Activated B cell treated with CpG ODN at 0.5 μM for 24 hours (primary cell): ENCODE measurements around the gene SH3RF2. TPM values are rescaled to one million over a fixed set of nuclear protein-coding genes. Genes with fewer than 3 reads are reported as not detected.

Experiments used
- ATAC-seq: fragments of 200-7000 bp; cut with Tn5 transposase; one replicate; pipeline ENCODE4 v1.10.0; 2021; ENCODE audit warnings: low read depth, mild to moderate bottlenecking, moderate library complexity
- CTCF ChIA-PET: fragments of 350-600 bp; sonication (Branson Sonifier 250); formaldehyde crosslinking; loops from one replicate; lab custom pipeline; 2021; ENCODE audit warnings: antibody characterized with exemption; lab: Charles Lee
- POLR2A ChIA-PET: fragments of 350-600 bp; sonication (Branson Sonifier 250); formaldehyde crosslinking; loops from one replicate; lab custom pipeline; 2021; ENCODE audit warnings: antibody characterized with exemption; lab: Charles Lee
- DNase-seq: peaks from one replicate; pipeline ENCODE4 v3.0.0; 2022
- H3K27ac Mint-ChIP-seq: one replicate; pipeline ENCODE4 v1.8.0; 2020; ENCODE audit warnings: mixed read lengths
- H3K27me3 Mint-ChIP-seq: one replicate; pipeline ENCODE4 v1.8.0; 2021; ENCODE audit warnings: mixed read lengths
- H3K36me3 Mint-ChIP-seq: one replicate; pipeline ENCODE4 v1.8.0; 2021; ENCODE audit warnings: low read depth, mixed read lengths
- H3K4me1 Mint-ChIP-seq: one replicate; pipeline ENCODE4 v1.8.0; 2021; ENCODE audit warnings: mixed read lengths
- H3K4me3 Mint-ChIP-seq: one replicate; pipeline ENCODE4 v1.8.0; 2020; ENCODE audit warnings: mild to moderate bottlenecking, mixed read lengths
- H3K9me3 Mint-ChIP-seq: one replicate; pipeline ENCODE4 v1.8.0; 2020; ENCODE audit warnings: mixed read lengths
- intact Hi-C: fragments of 100-400 bp; cut with micrococcal nuclease; formaldehyde crosslinking; loops from one replicate; pipeline ENCODE4 v1.15.1; 2024
- total RNA-seq: library from RNA; stranded (reverse); gene quantifications from 2 replicates; pipeline ENCODE4 v1.2.3, GENCODE V29; 2022
- TF ChIP-seq, protein P1 (sequence below): fragments of 200-600 bp; IDR thresholded peaks from one replicate; pipeline ENCODE4 v1.8.0; 2022; ENCODE audit warnings: antibody characterized with exemption, mild to moderate bottlenecking

The SH3RF2 gene
- total RNA-seq, 1 donor from 2014 or later = not detected

GRCh38 chr5:146050086-146050485 is 113.7 kb downstream of the SH3RF2 start:
- DNase-seq (no peak), ATAC-seq (no peak)
- POLR2A ChIA-PET = no interaction called here
- no peaks in the 10 kb centered on the region for H3K4me1 Mint-ChIP-seq
- intact Hi-C loops = no loop called here
- no peaks in the 10 kb centered on the region for H3K9me3 Mint-ChIP-seq
- no peaks in the 10 kb centered on the region for H3K36me3 Mint-ChIP-seq
- TF ChIP-seq, protein P1, sequence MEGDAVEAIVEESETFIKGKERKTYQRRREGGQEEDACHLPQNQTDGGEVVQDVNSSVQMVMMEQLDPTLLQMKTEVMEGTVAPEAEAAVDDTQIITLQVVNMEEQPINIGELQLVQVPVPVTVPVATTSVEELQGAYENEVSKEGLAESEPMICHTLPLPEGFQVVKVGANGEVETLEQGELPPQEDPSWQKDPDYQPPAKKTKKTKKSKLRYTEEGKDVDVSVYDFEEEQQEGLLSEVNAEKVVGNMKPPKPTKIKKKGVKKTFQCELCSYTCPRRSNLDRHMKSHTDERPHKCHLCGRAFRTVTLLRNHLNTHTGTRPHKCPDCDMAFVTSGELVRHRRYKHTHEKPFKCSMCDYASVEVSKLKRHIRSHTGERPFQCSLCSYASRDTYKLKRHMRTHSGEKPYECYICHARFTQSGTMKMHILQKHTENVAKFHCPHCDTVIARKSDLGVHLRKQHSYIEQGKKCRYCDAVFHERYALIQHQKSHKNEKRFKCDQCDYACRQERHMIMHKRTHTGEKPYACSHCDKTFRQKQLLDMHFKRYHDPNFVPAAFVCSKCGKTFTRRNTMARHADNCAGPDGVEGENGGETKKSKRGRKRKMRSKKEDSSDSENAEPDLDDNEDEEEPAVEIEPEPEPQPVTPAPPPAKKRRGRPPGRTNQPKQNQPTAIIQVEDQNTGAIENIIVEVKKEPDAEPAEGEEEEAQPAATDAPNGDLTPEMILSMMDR = no peak
- H3K27me3 Mint-ChIP-seq = peaks cover 7% of the 10 kb centered on the region
- H3K27ac Mint-ChIP-seq = no peak overlapping the region
- no peak overlapping the region for H3K4me3 Mint-ChIP-seq
- CTCF ChIA-PET = interaction anchor here (1.7 kb wide), 1 partner anchor 9 kb away, joined by 5 read pairs; no protein-coding TSS in a partner anchor

- DNase-seq (no peak), ATAC-seq (no peak)
- H3K36me3 Mint-ChIP-seq = no peaks in the 10 kb centered on the region
- peaks cover 5% of the 10 kb centered on the region for H3K27me3 Mint-ChIP-seq
- TF ChIP-seq, protein P1 = no peak
- no peaks in the 10 kb centered on the region for H3K4me1 Mint-ChIP-seq
- ChIA-PET CTCF (interaction anchor here (1.7 kb wide), 1 partner anchor 10 kb away, joined by 5 read pairs; no protein-coding TSS in a partner anchor), POLR2A (no interaction called here)
- intact Hi-C loops = no loop called here
- no peak overlapping the region for H3K4me3 Mint-ChIP-seq
- H3K9me3 Mint-ChIP-seq = no peaks in the 10 kb centered on the region
- H3K27ac Mint-ChIP-seq = no peak overlapping the region
These were observed 115.3 kb downstream of the SH3RF2 start for GRCh38 chr5:146051678-146052077.

GRCh38 chr5:146052780-146053179 is 116.4 kb downstream of the SH3RF2 start:
- TF ChIP-seq, protein P1 = no peak
- no peaks in the 10 kb centered on the region for H3K4me1 Mint-ChIP-seq
- H3K27ac Mint-ChIP-seq = no peak overlapping the region
- DNase-seq = no peak
- intact Hi-C loops = no loop called here
- H3K36me3 Mint-ChIP-seq = no peaks in the 10 kb centered on the region
- H3K9me3 Mint-ChIP-seq = no peaks in the 10 kb centered on the region
- CTCF ChIA-PET = no interaction called here
- POLR2A ChIA-PET = no interaction called here
- peaks cover 5% of the 10 kb centered on the region for H3K27me3 Mint-ChIP-seq
- no peak for ATAC-seq
- no peak overlapping the region for H3K4me3 Mint-ChIP-seq

DNA sequence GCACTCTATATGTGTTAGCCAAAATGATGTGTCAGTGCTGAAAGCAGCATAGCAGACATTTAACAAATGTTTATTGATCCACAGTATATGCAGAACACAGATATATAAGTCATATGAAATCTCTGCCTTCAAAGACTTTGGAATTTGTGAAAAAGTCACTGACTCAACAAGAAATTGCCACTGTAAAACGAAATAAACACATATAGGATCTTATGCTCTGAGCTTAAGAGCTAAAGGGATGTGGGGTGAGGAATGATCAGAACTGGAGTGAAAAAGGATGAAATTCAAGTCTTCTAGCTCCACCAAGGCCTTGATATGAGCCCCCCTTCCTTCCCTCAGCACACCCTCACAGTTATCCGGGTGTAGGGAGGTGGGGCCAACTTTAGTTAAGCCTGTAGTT is 119.1 kb downstream of the SH3RF2 start:
- intact Hi-C loops = no loop called here
- no peak overlapping the region for H3K4me3 Mint-ChIP-seq
- CTCF ChIA-PET = no interaction called here
- POLR2A ChIA-PET = no interaction called here
- H3K9me3 Mint-ChIP-seq = no peaks in the 10 kb centered on the region
- TF ChIP-seq, protein P1 = no peak
- no peak for DNase-seq
- H3K27me3 Mint-ChIP-seq = peaks cover 3% of the 10 kb centered on the region
- H3K4me1 Mint-ChIP-seq = no peaks in the 10 kb centered on the region
- no peak for ATAC-seq
- no peak overlapping the region for H3K27ac Mint-ChIP-seq
- H3K36me3 Mint-ChIP-seq = no peaks in the 10 kb centered on the region

DNA sequence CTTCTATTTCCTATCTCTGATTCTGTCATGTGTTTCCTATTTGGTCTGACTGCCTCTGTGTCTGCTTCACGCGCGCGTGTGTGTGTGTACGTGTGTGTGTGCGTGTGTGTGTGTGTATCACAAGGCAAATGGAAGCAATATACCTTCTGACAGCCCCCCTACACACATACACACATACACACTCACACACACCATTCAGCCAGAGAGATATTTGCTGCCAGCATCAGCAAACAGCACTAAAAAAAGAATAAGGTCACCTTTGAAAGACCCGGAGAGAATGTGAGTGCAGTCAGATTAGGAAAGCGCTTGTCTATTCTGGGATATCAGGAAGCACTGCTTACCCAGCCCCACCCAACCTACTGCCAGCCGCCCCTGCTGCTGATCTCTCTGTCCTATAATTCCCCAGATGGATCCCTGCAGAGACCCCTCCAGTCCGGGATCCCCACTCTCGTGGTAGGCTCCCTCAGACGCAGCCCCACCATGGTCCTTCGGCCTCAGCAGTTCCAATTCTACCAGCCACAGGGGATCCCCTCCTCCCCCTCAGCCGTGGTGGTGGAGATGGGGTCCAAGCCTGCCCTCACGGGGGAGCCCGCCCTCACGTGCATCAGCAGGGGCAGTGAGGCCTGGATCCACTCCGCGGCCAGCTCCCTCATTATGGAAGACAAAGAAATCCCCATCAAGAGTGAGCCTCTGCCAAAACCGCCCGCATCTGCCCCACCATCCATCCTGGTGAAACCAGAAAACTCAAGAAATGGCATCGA is 123.3 kb downstream of the SH3RF2 start:
- intact Hi-C loops = no loop called here
- Mint-ChIP-seq H3K4me3 (no peak overlapping the region), H3K27ac (no peak overlapping the region), H3K4me1 (no peaks in the 10 kb centered on the region), H3K9me3 (no peaks in the 10 kb centered on the region), H3K27me3 (peaks cover 3% of the 10 kb centered on the region), H3K36me3 (no peaks in the 10 kb centered on the region)
- TF ChIP-seq, protein P1 = no peak
- DNase-seq (no peak), ATAC-seq (no peak)
- POLR2A ChIA-PET = no interaction called here
- CTCF ChIA-PET = no interaction called here
